Liver (tissue), 3 donors: ENCODE measurements around the gene CATSPERB.

ENCODE experiments used
- ATF3 ChIP-seq: IDR thresholded peaks from 2 replicates; pipeline ENCODE4 v1.6.1; 2016; ENCODE audit warnings: antibody characterized with exemption
- CTCF ChIP-seq: fragments of 150-350 bp; IDR thresholded peaks from 2 replicates; pipeline ENCODE4 v1.5.1; 2017; ENCODE audit warnings: improper control_type of control experiment, low read depth, low read length; ENCODE audit not compliant: missing input control
- EGR1 ChIP-seq, 2 donors: IDR thresholded peaks; 2 replicates each; pipeline ENCODE4 v1.6.1; 2016 to 2018; ENCODE audit warnings: antibody characterized with exemption in 2 of 2, low read depth in 2 of 2
- FOXA1 ChIP-seq: IDR thresholded peaks from 2 replicates; pipeline ENCODE4 v1.6.1; 2016; ENCODE audit warnings: antibody characterized with exemption
- GABPA ChIP-seq, 2 donors: IDR thresholded peaks in 1 of 2; conservative IDR thresholded peaks in 1 of 2; 2 replicates each; pipeline ENCODE4 v1.6.1; 2016; ENCODE audit warnings: antibody characterized with exemption in 2 of 2, mild to moderate bottlenecking in 1 of 2, moderate library complexity in 1 of 2
- MAX ChIP-seq: IDR thresholded peaks from 2 replicates; pipeline ENCODE4 v1.6.1; 2016; ENCODE audit warnings: antibody characterized with exemption
- RAD21 ChIP-seq, 2 donors: IDR thresholded peaks; 2 replicates each; pipeline ENCODE4 v1.6.1; 2016; ENCODE audit warnings: antibody characterized with exemption in 2 of 2, mild to moderate bottlenecking in 2 of 2
- REST ChIP-seq: IDR thresholded peaks from 2 replicates; pipeline ENCODE4 v1.6.1; 2016; ENCODE audit warnings: antibody characterized with exemption, mild to moderate bottlenecking
- ZBTB33 ChIP-seq: IDR thresholded peaks from 2 replicates; pipeline ENCODE4 v1.6.1; 2016; ENCODE audit warnings: antibody characterized with exemption
- donor health status: healthy.
- donor health status: healthy.

GRCh38 chr14:91607322-91608047 is 124.4 kb downstream of the CATSPERB start:
- TF ChIP-seq CTCF (no peak), FOXA1 (no peak), MAX (no peak), GABPA (IDR thresholded peaks at IDR 0.05 in 1 of 2, conservative IDR thresholded peaks at IDR 0.05 in 1 of 2) (no peak), ATF3 (no peak), ZBTB33 (no peak), REST (no peak), EGR1 (IDR thresholded peaks at IDR 0.05; ENCODE audit: low read depth in 2 of 2) (no peak), RAD21 (IDR thresholded peaks at IDR 0.05) (no peak)
